Neural cell (in vitro differentiated cells): Measurements from ENCODE around the gene AGBL5. TPM values are rescaled to one million over a fixed set of nuclear protein-coding genes. Genes with fewer than 3 reads are reported as not detected.

ENCODE experiments used
- H2AFZ ChIP-seq: fragments of 200-600, 300-800 bp; sonication (generic), shearing (Covaris generic); 2 replicates; pipeline ENCODE4 v1.6.0; 2014; ENCODE audit warnings: low read depth, mild to moderate bottlenecking, antibody characterized with exemption, low read length, moderate library complexity
- H3F3A ChIP-seq: fragments of 200-600 bp; shearing (Covaris generic); 2 replicates; pipeline ENCODE4 v1.6.1; 2016; ENCODE audit warnings: mild to moderate bottlenecking, moderate library complexity, mixed read lengths, antibody characterized with exemption, low read length; ENCODE audit not compliant: insufficient read depth, poor library complexity, severe bottlenecking
- H3K27ac ChIP-seq: fragments of 200-600, 300-800 bp; sonication (generic), shearing (Covaris generic); 2 replicates; pipeline ENCODE4 v1.5.1; 2014; ENCODE audit warnings: mild to moderate bottlenecking, low read length, moderate library complexity
- H3K27me3 ChIP-seq: fragments of 300-800, 200-600 bp; sonication (generic), shearing (Covaris generic); 2 replicates; pipeline ENCODE4 v1.6.0; 2014; ENCODE audit warnings: mild to moderate bottlenecking, low read depth, low read length, moderate library complexity; ENCODE audit not compliant: insufficient read depth
- H3K36me3 ChIP-seq: fragments of 300-800, 200-600 bp; sonication (generic), shearing (Covaris generic); 2 replicates; pipeline ENCODE4 v1.5.1; 2014; ENCODE audit warnings: mild to moderate bottlenecking, antibody characterized with exemption, low read length, moderate library complexity; ENCODE audit not compliant: insufficient read depth
- H3K4me2 ChIP-seq: fragments of 300-800, 200-600 bp; sonication (generic), shearing (Covaris generic); 2 replicates; pipeline ENCODE4 v1.6.0; 2014; ENCODE audit warnings: mild to moderate bottlenecking, low read length
- H3K4me3 ChIP-seq: fragments of 300-800, 200-600 bp; sonication (generic), shearing (Covaris generic); 2 replicates; pipeline ENCODE4 v1.5.1; 2014; ENCODE audit warnings: mild to moderate bottlenecking, low read length, moderate library complexity
- H3K79me2 ChIP-seq: fragments of 200-600 bp; shearing (Covaris generic); replicated peaks from 2 replicates; pipeline ENCODE4 v1.6.0; 2014; ENCODE audit warnings: mild to moderate bottlenecking, low read length, moderate library complexity; ENCODE audit not compliant: insufficient read depth
- H3K9ac ChIP-seq: fragments of 300-800, 200-600 bp; sonication (generic), shearing (Covaris generic); 2 replicates; pipeline ENCODE4 v1.6.1; 2016; ENCODE audit warnings: mild to moderate bottlenecking, low read length, mixed read lengths
- H3K9me2 ChIP-seq: fragments of 200-600 bp; shearing (Covaris generic); 2 replicates; pipeline ENCODE4 v1.6.1; 2016; ENCODE audit warnings: mild to moderate bottlenecking, low read length, mixed read lengths; ENCODE audit not compliant: insufficient read depth
- H3K9me3 ChIP-seq: fragments of 200-600, 300-800 bp; sonication (generic), shearing (Covaris generic); 2 replicates; pipeline ENCODE4 v1.6.1; 2016; ENCODE audit warnings: mild to moderate bottlenecking, mixed run types, low read length, moderate library complexity, mixed read lengths
- H4K20me1 ChIP-seq: fragments of 200-600 bp; shearing (Covaris generic); 2 replicates; pipeline ENCODE4 v1.6.1; 2016; ENCODE audit warnings: mild to moderate bottlenecking, mixed run types; ENCODE audit not compliant: insufficient read depth
- EP300 ChIP-seq: fragments of 450-650 bp; conservative IDR thresholded peaks from 2 replicates; pipeline ENCODE4 v1.6.1; 2014; ENCODE audit warnings: antibody characterized with exemption, mild to moderate bottlenecking, moderate library complexity; ENCODE audit not compliant: poor library complexity, severe bottlenecking
- EZH2 ChIP-seq: fragments of 200-600, 300-800 bp; shearing (Covaris generic), sonication (generic); IDR thresholded peaks from 2 replicates; pipeline ENCODE4 v1.6.1; 2014; ENCODE audit warnings: antibody characterized with exemption, low read length, borderline replicate concordance, mild to moderate bottlenecking; ENCODE audit not compliant: insufficient read depth, poor library complexity, severe bottlenecking
- MXI1 ChIP-seq: fragments of 450-650 bp; conservative IDR thresholded peaks from 2 replicates; pipeline ENCODE4 v1.6.1; 2014; ENCODE audit warnings: antibody characterized with exemption, mild to moderate bottlenecking; ENCODE audit not compliant: poor library complexity, severe bottlenecking
- POLR2AphosphoS5 ChIP-seq: IDR thresholded peaks from 2 replicates; pipeline ENCODE4 v1.6.1; 2012
- RAD21 ChIP-seq: fragments of 450-650 bp; conservative IDR thresholded peaks from 2 replicates; pipeline ENCODE4 v1.6.1; 2014; ENCODE audit warnings: antibody characterized with exemption, mild to moderate bottlenecking, moderate library complexity
- REST ChIP-seq: IDR thresholded peaks from 2 replicates; pipeline ENCODE4 v1.6.1; 2012; ENCODE audit warnings: borderline replicate concordance
- SMC3 ChIP-seq: fragments of 450-650 bp; conservative IDR thresholded peaks from 2 replicates; pipeline ENCODE4 v1.6.1; 2014; ENCODE audit warnings: antibody characterized with exemption, mild to moderate bottlenecking, moderate library complexity; ENCODE audit not compliant: poor library complexity
- TAF1 ChIP-seq: IDR thresholded peaks from 2 replicates; pipeline ENCODE4 v1.6.1; 2012; ENCODE audit warnings: low read depth
- polyA plus RNA-seq: library from polyadenylated mRNA; depleted of rRNA; stranded (reverse); fragments of >200 nt; gene quantifications from 2 replicates; pipeline ENCODE4 v1.2.3, GENCODE V29; 2014
- TF ChIP-seq, protein P1 (sequence below): fragments of 450-650 bp; IDR thresholded peaks from 2 replicates; pipeline ENCODE4 v1.5.1; 2014; ENCODE audit warnings: antibody characterized with exemption, mild to moderate bottlenecking, moderate library complexity; ENCODE audit not compliant: poor library complexity, severe bottlenecking

AGBL5 gene
- polyA plus RNA-seq, 1 donor from 2014 or later = 34.3 TPM

- TF ChIP-seq EZH2 = no peak
- TF ChIP-seq POLR2AphosphoS5 = no peak
- TF ChIP-seq REST = no peak
- no peak for TF ChIP-seq RAD21
- TF ChIP-seq TAF1 = no peak
- no peak for TF ChIP-seq EP300
- H3K27me3 ChIP-seq = no peaks in the 10 kb centered on the region
- no peak overlapping the region for H2AFZ ChIP-seq
- H3K4me3 ChIP-seq = no peak overlapping the region
- no peaks in the 10 kb centered on the region for H3K9me2 ChIP-seq
- H3K9ac ChIP-seq = no peak overlapping the region
- H3K27ac ChIP-seq = no peak overlapping the region
- no peak overlapping the region for H3K4me2 ChIP-seq
- H3K79me2 ChIP-seq = no peaks in the 10 kb centered on the region
- H3F3A ChIP-seq = no peaks in the 10 kb centered on the region
- no peaks in the 10 kb centered on the region for H3K9me3 ChIP-seq
- H3K36me3 ChIP-seq = peaks cover 4% of the 10 kb centered on the region
- H4K20me1 ChIP-seq = peaks cover 6% of the 10 kb centered on the region
These were observed 30.0 kb upstream of the AGBL5 start for GRCh38 chr2:27021253-27022049.

DNA sequence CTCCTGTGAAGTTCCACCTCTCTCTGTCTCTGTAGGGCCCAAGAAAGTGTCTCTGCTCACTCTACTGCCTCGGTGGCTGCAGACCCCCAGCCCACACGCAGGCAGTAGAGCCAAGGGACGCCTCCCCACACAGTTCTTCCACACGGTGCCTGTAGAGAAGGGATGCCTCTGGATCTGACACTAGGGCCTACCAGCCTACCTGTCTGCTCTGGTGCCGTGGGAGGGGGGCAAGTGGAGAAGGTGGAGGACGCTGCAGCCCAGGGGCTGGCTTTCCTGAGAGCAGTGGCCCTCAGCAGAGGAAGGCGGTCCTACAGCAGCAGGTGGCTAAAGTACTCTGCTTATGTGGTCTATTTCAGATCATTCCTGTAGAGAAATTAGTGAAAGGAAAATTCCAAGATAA lies 27.7 kb upstream of the AGBL5 start:
- Histone ChIP-seq H3K27me3 (no peaks in the 10 kb centered on the region), H3K36me3 (peaks cover 4% of the 10 kb centered on the region), H3F3A (no peaks in the 10 kb centered on the region), H4K20me1 (peaks cover 6% of the 10 kb centered on the region), H3K9ac (no peak overlapping the region), H3K79me2 (no peaks in the 10 kb centered on the region), H3K9me2 (no peaks in the 10 kb centered on the region), H3K4me3 (no peak overlapping the region), H2AFZ (no peak overlapping the region), H3K9me3 (no peaks in the 10 kb centered on the region), H3K27ac (no peak overlapping the region), H3K4me2 (no peak overlapping the region)
- TF ChIP-seq EZH2 = no peak
- no peak for TF ChIP-seq MXI1

GRCh38 chr2:27024188-27024587 lies 27.3 kb upstream of the AGBL5 start:
- Histone ChIP-seq H3K4me2 (no peak overlapping the region), H3K36me3 (peaks cover 4% of the 10 kb centered on the region), H3K27ac (no peak overlapping the region), H3K27me3 (no peaks in the 10 kb centered on the region), H3K9me2 (no peaks in the 10 kb centered on the region), H4K20me1 (peaks cover 6% of the 10 kb centered on the region), H3K79me2 (no peaks in the 10 kb centered on the region), H2AFZ (no peak overlapping the region), H3K9me3 (no peaks in the 10 kb centered on the region), H3F3A (no peaks in the 10 kb centered on the region), H3K4me3 (no peak overlapping the region), H3K9ac (no peak overlapping the region)
- TF ChIP-seq EZH2 = no peak
- TF ChIP-seq REST = no peak
- TF ChIP-seq MXI1 = no peak
- TF ChIP-seq SMC3 = no peak
- no peak for TF ChIP-seq POLR2AphosphoS5
- TF ChIP-seq TAF1 = no peak
- no peak for TF ChIP-seq RAD21
- TF ChIP-seq EP300 = no peak
- TF ChIP-seq, protein P1, sequence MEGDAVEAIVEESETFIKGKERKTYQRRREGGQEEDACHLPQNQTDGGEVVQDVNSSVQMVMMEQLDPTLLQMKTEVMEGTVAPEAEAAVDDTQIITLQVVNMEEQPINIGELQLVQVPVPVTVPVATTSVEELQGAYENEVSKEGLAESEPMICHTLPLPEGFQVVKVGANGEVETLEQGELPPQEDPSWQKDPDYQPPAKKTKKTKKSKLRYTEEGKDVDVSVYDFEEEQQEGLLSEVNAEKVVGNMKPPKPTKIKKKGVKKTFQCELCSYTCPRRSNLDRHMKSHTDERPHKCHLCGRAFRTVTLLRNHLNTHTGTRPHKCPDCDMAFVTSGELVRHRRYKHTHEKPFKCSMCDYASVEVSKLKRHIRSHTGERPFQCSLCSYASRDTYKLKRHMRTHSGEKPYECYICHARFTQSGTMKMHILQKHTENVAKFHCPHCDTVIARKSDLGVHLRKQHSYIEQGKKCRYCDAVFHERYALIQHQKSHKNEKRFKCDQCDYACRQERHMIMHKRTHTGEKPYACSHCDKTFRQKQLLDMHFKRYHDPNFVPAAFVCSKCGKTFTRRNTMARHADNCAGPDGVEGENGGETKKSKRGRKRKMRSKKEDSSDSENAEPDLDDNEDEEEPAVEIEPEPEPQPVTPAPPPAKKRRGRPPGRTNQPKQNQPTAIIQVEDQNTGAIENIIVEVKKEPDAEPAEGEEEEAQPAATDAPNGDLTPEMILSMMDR = no peak
